HuH-7 (cell line): ENCODE data around the gene LYRM4.
"Not testable (repeated sequence)": the region's sequence is repeated elsewhere in the genome, so short reads cannot be mapped to it uniquely, and the experiment has no call there.

Experiments
- DNase-seq: peaks from one replicate; pipeline ENCODE4 v3.0.0; 2011; ENCODE audit warnings: low spot score

The LYRM4 gene

DNA sequence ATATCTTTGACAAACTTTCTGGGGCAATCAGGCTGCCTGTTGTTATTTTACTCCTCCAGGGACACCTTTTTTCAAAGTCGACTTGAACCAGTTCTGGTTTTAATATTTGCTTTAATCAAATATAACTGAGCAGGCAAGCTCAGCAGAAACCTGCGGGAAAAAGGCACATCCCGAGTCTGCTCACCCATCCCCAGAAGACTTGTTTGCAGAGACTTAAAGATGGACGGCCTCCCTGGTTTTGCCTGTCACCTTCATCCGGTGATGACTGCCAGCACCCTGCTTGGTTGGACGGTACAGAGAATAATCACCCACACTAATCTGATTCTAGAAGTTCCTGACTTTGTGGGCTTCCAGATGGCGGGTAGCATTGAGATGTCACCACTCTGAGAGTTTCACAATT lies 138.8 kb downstream of the LYRM4 start:
- DNase-seq: no peak

DNA sequence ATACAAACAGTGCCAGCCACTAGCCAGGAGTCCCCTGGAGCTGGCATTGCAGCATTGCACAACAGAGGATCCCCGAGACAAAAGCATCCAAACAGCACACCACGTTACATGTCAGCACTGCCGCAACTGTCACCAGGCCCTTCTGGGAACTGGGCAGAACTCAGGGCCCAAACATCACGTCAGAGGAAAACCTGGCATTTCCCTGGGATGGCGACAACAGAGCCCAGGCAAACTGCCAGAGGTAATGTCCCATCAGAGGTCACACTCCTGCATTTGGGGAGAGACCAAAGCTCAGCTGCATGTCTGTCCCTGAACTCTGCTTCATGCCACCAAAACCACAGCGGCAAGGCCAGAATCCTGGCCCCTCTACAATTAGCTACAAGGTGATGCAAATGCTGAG lies 139.3 kb downstream of the LYRM4 start:
- no peak for DNase-seq

DNA sequence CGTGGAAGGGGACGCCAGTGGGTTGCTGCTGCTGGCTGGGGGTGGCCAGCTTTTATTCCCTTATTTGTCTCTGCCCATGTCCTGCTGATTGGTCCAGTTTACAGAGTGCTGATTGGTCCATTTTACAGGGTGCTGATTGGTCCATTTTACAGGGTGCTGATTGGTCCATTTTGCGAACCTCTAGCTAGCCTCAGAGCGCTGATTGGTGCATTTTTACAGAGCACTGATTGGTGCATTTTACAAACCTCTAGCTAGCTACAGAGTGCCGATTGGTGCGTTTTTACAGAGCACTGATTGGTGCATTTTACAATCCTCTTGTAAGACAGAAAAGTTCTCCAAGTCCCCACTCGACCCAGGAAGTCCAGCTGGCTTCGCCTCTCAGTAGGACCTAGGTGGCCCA lies 140.2 kb downstream of the LYRM4 start:
- not testable (repeated sequence) for DNase-seq

DNA sequence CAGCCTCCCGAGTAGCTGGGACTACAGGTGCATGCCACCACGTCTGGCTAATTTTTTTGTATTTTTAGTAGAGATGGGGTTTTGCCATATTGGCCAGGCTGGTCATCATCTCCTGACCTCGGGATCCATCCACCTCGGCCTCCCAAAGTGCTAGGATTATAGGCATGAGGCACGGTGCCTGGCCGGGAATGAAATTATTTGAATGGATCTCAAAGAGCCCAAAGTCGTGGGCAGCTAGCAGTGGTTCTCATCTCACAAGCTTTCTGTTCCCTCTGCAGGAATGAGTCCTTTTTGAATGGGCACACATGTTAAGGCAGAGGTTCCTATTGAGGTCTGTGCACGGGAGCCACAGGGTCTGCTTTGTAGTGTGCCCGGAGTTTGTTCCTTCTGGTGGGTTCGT lies 140.7 kb downstream of the LYRM4 start:
- DNase-seq: no peak

DNA sequence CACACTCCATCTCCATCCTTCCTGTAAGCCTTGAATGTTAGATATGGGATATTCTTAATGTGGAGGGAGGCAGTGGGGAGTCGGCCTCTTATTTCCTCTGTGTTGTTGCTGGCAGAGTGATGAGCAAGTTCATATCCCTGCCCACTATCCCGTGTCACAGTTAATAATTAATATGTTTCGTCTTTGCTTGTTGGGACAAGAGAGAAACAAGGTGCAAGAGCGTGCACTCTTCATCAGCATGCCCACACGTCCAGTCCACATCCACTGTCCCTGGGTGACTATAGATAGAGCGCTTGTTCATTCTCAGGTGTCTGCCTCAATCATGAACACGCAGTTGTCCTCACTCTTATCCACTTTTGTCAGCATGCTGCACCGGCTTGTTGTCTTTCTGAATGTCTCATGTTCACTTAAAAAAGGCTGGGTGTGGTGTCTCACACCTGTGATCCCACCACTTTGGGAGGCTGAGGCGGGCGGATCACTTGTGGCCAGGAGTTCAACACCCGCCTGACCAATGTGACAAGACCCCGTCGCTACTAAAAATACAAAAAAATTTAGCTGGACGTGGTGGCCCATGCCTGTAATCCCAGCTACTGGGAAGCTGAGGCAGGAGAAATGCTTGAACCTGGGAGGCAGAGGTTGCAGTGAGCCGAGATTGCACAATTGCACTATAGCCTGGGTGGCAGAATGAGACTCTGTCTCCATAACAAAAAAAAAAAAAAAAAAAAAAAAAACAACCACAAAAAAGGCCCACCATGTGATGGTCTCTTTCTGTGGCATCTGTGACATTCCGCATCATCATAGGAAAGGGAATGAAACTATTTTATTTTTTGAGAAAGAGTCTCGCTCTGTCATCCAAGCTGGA lies 141.4 kb downstream of the LYRM4 start:
- DNase-seq: no peak

DNA sequence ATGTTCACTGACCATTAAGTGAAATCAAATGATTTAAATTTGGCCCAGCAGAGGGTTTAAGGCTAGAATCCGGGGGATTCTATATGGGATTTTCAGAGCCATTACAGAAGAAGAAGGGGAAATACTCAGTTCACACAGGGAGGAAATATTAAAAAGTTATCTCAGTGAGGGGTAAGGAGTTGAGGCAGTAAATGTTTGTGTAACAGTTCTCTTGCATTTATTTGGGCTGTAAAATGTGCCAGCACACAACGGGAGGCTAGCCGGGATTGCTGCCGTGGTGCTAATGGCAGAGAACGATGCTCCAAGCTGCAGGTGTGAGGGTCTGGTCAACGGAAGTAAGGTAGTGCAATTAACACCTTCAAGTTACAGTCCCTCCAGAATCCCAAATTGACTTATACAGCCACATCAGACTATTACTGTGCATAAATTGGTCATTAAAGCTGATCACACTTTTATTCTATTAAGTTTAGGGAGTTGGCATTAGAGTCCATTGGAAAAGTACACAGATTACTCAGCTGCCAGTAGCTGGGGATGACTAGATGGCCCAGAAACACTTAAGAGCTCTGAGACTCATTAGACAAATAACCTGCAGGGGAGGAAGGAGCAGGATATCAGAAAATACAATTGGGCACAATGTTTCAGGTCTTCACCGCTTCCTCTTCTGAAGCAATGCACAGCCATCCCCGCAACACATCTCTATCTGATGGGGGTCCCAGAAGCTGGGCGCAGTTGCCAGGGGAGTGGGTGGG lies 144.3 kb downstream of the LYRM4 start:
- DNase-seq: no peak

DNA sequence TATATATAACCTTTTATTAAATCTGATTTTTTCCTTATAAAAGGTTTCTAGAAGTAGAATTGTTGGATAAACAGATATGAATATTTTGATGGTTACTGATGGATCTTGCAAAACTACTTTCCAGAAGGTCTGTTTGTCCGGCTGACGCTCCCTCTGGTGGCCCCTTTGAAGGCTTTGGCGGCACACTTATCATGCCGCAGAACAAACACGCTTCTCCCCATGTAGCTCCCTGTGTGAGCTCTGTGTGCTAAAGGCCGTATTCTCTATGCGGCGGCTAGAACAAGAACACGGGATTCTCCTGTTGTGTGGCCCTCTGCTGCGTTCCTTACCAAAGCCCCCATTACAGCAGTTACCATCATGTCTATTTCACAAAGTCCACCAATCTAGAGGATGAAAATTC lies 145.6 kb downstream of the LYRM4 start:
- DNase-seq: peak; percentile 50

DNA sequence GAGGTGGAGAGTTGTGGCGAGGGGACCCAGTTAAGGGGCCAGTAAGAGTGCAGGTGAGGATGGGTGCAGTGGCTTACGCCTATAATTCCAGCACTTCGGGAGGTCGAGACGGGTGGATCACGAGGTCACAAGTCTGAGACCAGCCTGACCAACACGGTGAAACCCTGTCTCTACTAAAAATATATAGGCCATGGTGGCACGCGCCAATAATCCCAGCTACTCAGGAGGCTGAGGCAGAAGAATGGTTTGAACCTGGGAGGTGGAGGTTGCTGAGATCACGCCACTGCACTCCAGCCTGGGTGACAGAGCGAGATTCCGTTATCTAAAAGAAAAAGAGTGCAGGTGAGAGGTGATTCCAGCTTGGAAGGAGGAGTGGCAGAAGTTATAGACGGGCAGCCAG lies 147.7 kb downstream of the LYRM4 start:
- DNase-seq: no peak

DNA sequence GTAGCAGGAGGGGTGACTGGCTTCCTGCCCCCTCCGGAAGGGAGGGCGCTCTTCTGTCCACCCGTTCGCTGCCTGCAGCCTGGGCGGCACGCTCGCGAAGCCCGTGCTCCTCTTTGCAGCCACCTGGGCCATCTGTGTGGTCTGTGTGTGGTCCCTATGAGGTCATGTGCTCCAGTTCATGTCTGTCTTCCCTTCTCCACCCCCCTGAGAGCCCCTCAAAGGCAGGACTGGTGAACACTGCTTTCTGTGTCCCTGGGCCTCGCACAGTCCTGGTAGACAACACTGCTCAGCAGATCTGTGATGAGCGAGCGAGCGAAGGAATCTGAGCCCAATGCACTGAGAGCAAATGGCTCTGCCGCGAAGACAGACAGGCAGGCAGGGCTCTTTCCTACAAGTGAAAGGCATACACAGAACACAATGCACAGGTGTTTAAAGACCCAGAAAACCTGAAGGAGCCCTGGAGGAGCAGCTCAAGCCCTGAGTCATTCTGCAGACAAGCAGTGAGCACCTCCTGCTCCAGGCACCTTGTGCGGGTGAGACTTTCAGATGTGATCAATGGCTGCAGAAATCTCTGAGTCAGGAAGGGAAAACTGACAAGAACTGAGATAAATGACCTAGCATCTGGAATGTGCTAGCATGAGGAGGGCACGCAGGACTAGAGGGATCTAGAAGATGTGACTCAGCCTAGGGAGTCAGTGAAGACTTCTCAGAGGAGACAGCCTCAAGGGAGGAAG lies 148.5 kb downstream of the LYRM4 start:
- no peak for DNase-seq

DNA sequence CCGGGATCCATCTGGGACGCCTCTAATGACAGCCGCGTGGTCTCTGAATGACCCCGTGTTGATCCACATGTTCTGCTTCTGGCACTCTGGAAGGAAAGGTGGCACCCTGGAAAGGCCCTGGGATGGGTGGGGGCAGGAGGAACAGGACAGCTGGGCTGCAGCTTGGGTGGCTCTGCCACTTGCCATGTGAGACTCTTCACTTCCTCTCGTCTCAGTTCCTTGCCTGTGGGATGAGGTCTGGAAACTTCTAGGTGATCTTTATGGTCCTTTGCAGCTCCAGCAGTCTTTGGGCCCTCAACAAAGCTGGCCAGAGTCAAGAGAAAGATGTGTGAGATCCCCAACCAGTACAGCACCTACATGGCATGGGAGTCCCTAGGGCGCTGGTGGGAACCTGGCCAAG lies 149.1 kb downstream of the LYRM4 start:
- DNase-seq: no peak

DNA sequence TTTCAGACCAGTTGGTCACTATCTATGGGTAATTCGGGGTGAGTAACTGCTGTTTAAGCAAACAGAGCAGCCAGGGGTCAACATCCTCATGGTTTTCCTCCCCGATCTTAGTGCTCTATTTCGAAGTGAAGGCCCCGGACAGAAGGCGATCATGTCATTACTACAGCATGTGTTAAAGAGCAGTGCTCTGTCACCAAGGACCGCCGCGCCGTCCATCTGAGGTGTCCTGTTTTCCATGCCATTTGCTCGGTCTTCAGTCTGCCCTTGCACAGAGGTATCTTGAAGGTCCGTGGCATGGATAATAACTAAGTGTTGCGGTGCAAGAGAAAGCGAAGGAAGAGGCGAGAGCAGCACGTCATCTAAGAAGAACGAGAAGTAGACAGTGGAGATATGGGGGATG lies 150.5 kb downstream of the LYRM4 start:
- no peak for DNase-seq

DNA sequence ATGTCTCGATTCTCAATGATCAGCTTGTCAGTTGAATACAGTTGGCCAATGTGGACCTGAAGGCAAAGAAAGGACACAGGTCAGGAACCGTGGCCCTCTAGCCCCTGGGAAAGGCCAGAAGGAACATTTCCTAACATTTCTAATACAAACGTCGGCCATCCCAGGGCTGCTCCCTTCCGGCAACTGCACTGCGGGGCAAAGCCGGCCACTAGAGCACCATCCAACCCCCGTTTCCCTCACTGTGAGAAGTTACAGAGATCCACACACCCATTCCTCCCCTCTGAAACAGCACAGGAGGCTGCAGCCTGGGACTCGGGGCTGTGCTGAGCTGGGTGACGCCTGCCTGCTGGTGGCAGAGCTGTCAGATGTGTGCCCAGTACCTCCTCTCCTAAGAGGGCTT lies 151.3 kb downstream of the LYRM4 start:
- DNase-seq: no peak

DNA sequence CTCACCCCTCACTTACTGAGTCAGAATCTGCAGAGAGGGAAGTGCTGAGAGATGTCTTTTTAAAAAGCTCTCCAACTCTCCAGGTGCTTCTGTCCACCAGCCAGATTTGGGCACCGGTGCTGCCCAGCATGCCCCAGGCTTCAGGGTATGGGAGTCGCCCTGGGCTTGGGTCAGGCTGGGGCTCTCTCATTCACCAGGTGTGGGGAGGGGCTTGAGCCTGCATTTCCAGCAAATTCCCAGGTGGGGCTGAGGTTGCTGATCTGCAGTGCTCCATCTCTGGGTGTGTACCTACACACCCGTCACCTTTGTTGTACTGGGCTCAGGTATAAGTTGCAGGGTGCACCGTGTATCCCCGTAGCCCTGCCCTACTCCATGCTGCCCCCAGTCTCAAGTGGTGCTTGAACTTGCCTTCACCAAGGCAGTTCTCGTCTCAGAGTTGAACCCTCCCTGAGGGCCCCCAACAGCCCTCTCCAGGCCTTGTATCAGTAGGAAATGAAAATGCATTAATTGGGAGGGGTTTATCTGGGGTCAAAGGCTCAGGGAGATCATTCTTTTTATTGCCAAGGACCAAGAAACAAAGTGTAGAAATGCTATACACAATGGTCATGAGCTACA lies 152.1 kb downstream of the LYRM4 start:
- no peak for DNase-seq

DNA sequence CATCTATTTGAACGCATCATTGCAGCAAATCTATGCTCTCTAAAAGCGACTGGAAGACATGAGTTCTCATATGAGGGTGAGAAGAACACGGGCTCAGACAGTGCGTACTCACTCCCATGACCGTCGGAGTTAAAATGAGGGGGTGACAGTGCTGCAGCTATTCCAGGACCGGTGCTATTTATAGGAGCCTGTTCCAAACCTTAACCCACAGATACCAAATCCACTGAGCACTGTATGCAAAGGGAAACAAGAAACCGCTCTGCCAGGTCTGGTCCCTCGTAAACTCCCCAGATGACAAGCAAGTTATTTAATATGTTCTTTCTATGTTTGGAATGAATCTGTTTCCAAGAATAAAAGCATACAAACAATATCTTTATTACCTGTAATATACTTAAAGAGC lies 152.7 kb downstream of the LYRM4 start:
- DNase-seq: no peak

DNA sequence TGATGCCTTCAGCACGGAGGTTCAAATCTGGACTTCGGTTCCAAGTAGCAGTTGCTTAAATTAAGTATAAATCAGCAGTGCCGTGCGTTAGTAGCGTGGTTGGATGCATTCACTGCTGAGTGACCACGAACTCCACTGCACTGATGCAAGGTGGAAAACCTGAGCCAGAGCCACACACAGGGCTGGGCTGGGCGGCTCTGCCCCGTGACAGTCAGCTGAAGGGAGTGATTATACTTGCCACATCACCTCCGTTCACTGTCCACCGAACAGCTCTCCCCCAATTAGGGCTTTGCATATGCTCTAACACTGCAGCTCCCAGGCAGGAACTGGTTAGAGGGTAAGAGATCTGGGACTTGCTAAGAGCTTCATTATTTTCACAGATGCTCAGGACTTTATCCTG lies 153.4 kb downstream of the LYRM4 start:
- DNase-seq: no peak

DNA sequence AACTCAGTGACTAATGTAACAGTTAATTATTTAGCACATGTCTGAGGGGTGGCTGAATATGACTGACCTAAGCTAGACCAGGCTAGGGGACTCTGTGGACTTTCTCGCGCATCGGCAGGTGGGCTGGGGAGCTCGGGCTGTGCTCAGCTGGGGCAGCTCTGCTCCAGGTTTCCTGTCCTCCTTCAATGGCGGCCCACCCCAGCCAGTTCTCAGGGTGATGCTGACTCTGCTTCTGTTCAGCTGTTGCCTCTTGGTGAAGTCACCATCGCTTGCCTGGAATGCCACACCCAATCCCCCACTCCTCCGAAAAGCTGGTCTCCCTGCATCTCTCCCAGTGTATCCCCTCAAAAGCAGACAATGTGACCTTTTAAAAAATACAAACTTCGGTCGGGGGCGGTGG lies 155.6 kb downstream of the LYRM4 start:
- no peak for DNase-seq

DNA sequence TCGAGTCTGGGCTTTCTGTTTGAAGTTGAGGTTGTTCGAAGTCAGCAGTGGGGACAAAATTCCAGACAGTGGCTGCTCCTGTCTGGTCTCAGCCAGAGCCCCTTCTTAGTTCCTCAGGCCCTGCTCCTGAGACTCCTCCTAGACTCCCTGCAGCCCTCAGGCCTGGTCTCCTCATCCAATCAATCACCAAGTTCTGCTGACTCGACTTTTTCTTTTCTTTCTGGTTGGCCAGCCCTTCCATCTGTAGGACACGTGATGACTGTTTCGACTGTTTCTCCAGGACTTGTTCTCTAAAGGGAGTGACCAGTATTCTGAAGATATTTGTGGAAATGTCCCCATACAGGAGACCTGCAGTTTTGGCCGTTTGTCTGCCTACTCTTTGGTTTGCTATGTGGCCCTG lies 156.1 kb downstream of the LYRM4 start:
- no peak for DNase-seq

DNA sequence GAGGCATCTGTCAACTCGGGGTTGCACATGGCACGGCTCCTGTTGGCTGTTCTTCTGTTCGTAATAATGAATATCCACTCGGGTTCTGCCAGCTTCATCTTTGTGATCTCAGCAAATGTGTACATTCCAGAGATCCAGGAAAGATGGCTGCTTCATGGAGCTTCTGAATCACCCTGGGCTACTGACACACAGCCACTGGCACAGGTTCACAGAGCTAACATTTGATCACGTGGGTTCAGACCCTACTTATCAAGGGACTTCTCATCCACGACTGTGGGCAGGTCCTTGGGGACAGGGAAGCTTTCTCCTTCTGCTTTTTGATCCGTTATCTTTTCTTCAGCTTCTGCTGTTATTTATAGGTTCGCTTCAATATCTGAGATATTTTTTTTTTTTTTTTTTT lies 157.5 kb downstream of the LYRM4 start:
- DNase-seq: no peak

DNA sequence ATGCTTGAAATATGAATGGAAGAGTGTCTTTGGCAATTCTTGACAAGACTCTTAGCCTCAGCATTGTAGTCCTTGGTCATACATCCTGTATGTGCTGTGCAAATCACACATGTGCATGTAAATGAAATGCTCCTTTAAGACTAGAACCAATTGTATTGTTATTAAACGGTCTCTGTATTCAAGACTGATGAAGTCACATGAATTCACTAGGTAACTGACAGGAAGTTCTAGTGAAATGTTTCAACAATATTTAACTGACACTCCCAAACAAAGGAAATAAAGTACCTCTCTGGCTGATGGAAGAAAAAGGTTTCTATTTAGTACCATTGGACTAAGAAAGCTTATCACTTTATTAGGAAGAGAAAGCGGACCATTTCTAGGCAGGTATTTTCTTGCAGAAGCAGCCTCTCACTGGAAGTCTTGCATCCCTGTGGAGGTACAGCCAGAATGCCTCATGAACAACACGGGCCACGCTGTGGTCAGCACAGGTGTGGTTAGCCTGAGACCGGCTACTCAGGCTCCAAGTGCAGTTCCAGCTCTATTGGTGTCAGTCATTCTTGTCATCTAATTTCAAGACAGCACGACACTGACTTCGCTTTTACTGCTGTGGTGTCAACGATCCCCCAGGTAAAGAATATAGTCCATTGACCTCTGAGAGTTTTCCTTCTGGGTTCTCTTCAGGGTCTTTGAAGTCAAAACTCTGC lies 158.3 kb downstream of the LYRM4 start:
- no peak for DNase-seq

DNA sequence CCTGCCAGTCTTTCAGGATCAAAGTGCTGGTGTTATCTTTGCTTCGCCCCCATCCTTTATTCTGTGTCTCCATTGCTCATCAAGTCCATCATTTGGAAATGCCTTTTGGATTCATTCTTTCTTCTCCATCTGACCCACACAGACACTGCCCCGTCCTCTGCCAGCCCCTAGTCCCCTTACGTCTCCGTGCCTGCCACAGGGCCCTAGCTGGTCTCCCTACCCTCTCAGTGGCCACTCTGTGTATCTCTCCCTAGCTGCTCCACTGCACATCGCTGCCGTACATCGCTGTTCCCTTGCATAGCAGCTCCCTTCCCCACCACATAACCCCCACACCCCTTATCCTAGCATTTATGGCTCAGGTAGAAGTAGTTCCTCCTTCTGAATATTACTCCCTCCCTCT lies 159.9 kb downstream of the LYRM4 start:
- no peak for DNase-seq

DNA sequence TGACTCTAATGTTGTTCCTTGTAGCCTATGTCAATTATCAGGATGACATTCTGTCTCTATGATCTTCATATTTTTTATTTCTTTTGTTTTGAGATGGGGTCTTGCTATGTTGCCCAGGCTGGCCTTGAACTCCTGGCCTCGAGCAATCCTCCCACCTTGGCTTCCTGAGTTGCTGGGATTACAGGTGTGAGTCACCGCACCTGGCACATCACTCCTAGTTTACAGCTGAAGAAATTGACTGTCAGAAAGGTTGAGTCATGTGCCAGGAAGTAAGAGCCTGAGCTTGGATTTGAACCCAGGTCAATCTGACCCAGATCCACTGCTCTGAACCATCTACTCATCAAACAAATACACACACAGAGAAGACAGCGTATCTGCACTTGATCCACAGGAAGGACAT lies 161.2 kb downstream of the LYRM4 start:
- DNase-seq: no peak
